Measurements from ENCODE around the gene AAMP.

The AAMP gene

GRCh38 chr2:218235017-218235416 is 34.9 kb downstream of the AAMP start:
- TF ChIP-seq CTCF (IDR thresholded peaks at IDR 0.05; ENCODE audit: low read depth, low read length) = no peak
- H3K4me3 ChIP-seq (ENCODE audit: low read depth, low read length) = no peak overlapping the region

- TF ChIP-seq CTCF (IDR thresholded peaks at IDR 0.05; ENCODE audit: low read depth, low read length) = no peak
- H3K4me3 ChIP-seq (ENCODE audit: low read depth, low read length) = no peak overlapping the region
Measured at GRCh38 chr2:218234521-218234920, 35.4 kb downstream of the AAMP start.

- H3K4me3 ChIP-seq (ENCODE audit: low read depth, low read length) = no peak overlapping the region
- no peak for TF ChIP-seq CTCF (IDR thresholded peaks at IDR 0.05; ENCODE audit: low read depth, low read length)
Measured at GRCh38 chr2:218233543-218233942, 36.4 kb downstream of the AAMP start.

GRCh38 chr2:218230882-218231281 is 39.1 kb downstream of the AAMP start:
- no peak for TF ChIP-seq CTCF (IDR thresholded peaks at IDR 0.05; ENCODE audit: low read depth, low read length)
- no peak overlapping the region for H3K4me3 ChIP-seq (ENCODE audit: low read depth, low read length)

GRCh38 chr2:218229851-218230250 is 40.1 kb downstream of the AAMP start:
- TF ChIP-seq CTCF (IDR thresholded peaks at IDR 0.05; ENCODE audit: low read depth, low read length) = no peak
- no peak overlapping the region for H3K4me3 ChIP-seq (ENCODE audit: low read depth, low read length)

- TF ChIP-seq CTCF (IDR thresholded peaks at IDR 0.05; ENCODE audit: low read depth, low read length) = no peak
- no peak overlapping the region for H3K4me3 ChIP-seq (ENCODE audit: low read depth, low read length)
Measured at GRCh38 chr2:218229239-218229638, 40.7 kb downstream of the AAMP start.

- TF ChIP-seq CTCF (IDR thresholded peaks at IDR 0.05; ENCODE audit: low read depth, low read length) = no peak
- H3K4me3 ChIP-seq (ENCODE audit: low read depth, low read length) = no peak overlapping the region
Measured at GRCh38 chr2:218228366-218229090, 41.4 kb downstream of the AAMP start.
